GM12865 (cell line): ENCODE data around the gene ARSJ.

ENCODE experiments used
- DNase-seq: peaks from one replicate; pipeline ENCODE4 v3.0.0; 2010; ENCODE audit warnings: low read depth
- H3K4me3 ChIP-seq: 2 replicates; pipeline ENCODE4 v1.5.1; 2011; ENCODE audit warnings: mild to moderate bottlenecking, low read depth, low read length, control low read depth
- CTCF ChIP-seq: IDR thresholded peaks from 2 replicates; pipeline ENCODE4 v1.5.1; 2011; ENCODE audit warnings: low read length, control low read depth, low read depth, inconsistent platforms; ENCODE audit not compliant: insufficient read depth; ENCODE audit errors: missing control alignments

The ARSJ gene

GRCh38 chr4:113907559-113907958, 71.9 kb downstream of the ARSJ start:
- no peak overlapping the region for H3K4me3 ChIP-seq
- DNase-seq, result no peak
- no peak for TF ChIP-seq CTCF

GRCh38 chr4:113905301-113905700, 74.1 kb downstream of the ARSJ start:
- no peak for TF ChIP-seq CTCF
- no peak for DNase-seq
- H3K4me3 ChIP-seq, result no peak overlapping the region

- no peak for DNase-seq
- no peak for TF ChIP-seq CTCF
- H3K4me3 ChIP-seq, result no peak overlapping the region
Measured at GRCh38 chr4:113904877-113905276, 74.6 kb downstream of the ARSJ start.

- no peak overlapping the region for H3K4me3 ChIP-seq
- no peak for DNase-seq
- TF ChIP-seq CTCF, result no peak
Measured at GRCh38 chr4:113901994-113902787, 77.3 kb downstream of the ARSJ start.

GRCh38 chr4:113899271-113900070, 80.0 kb downstream of the ARSJ start:
- TF ChIP-seq CTCF, result no peak
- no peak overlapping the region for H3K4me3 ChIP-seq
- DNase-seq, result peak; percentile 70

- no peak for TF ChIP-seq CTCF
- DNase-seq, result no peak
- H3K4me3 ChIP-seq, result no peak overlapping the region
Measured at GRCh38 chr4:113893546-113893945, 85.9 kb downstream of the ARSJ start.
